HepG2 (cell line): ENCODE measurements around the gene C1orf159. TPM values are rescaled to one million over a fixed set of nuclear protein-coding genes. Genes with fewer than 3 reads are reported as not detected.
A peak's percentile ranks its signal among the peaks of the same experiment; 100 is the strongest.

Source experiments
- CC2D1A ChIP-seq: sonication (generic); formaldehyde crosslinking; IDR thresholded peaks from 2 replicates; pipeline ENCODE4 v1.8.1; 2023; ENCODE audit warnings: mild to moderate bottlenecking, missing genetic modification reagents
- CCAR2 ChIP-seq: fragments of 200-400 bp; formaldehyde crosslinking; optimal IDR thresholded peaks from 2 replicates; pipeline ENCODE3; 2018; ENCODE audit warnings: low read depth, mild to moderate bottlenecking, low read length, moderate library complexity
- HDAC1 ChIP-seq: sonication (generic); formaldehyde crosslinking; IDR thresholded peaks from 2 replicates; pipeline ENCODE4 v1.5.1; 2020; ENCODE audit warnings: mild to moderate bottlenecking, missing genetic modification reagents
- HMG20B ChIP-seq: conservative IDR thresholded peaks from 2 replicates; pipeline ENCODE4 v1.6.1; 2016; ENCODE audit warnings: missing genetic modification reagents, missing compliant biosample characterization
- JUNB ChIP-seq: sonication (generic); formaldehyde crosslinking; IDR thresholded peaks from 2 replicates; pipeline ENCODE4 v1.8.0; 2022; ENCODE audit warnings: missing genetic modification reagents, mild to moderate bottlenecking, borderline replicate concordance
- SNAPC5 ChIP-seq: sonication (generic); formaldehyde crosslinking; IDR thresholded peaks from 2 replicates; pipeline ENCODE4 v1.8.1; 2023; ENCODE audit warnings: mild to moderate bottlenecking, missing genetic modification reagents, borderline replicate concordance
- SP1 ChIP-seq, 2 experiments: fragments of 450-650 bp in 1 of 2; sonication (generic) in 1 of 2; formaldehyde crosslinking in 1 of 2; IDR thresholded peaks; 2 replicates each; pipeline versions ENCODE4 v1.4.0 to v1.6.1; 2016 to 2020; ENCODE audit warnings: missing genetic modification reagents in 1 of 2
- TBL1XR1 ChIP-seq: fragments of 150-350 bp; IDR thresholded peaks from 2 replicates; pipeline ENCODE4 v1.6.1; 2014; ENCODE audit warnings: borderline replicate concordance, low read length; ENCODE audit not compliant: partially characterized antibody
- polyA plus RNA-seq, 8 experiments: library from polyadenylated mRNA; depleted of rRNA in 3 of 8; stranded (reverse) in 7 of 8; unstranded in 1 of 8; fragments of >200 nt; fragmentation: Illumina TruSeq in 4 of 8; extraction: Trizol in 4 of 8; gene quantifications; 2 replicates each; pipeline versions ENCODE4 v1.2.1 to v1.2.3, GENCODE V29; 2011 to 2016; ENCODE audit warnings: low read depth in 4 of 8, missing spikeins in 1 of 8, mixed read lengths in 1 of 8; ENCODE audit not compliant: insufficient read depth in 1 of 8
- total RNA-seq, 5 experiments: library from RNA; depleted of rRNA; stranded (reverse); fragments of >200 nt; fragmentation: Illumina TruSeq; extraction: Trizol; gene quantifications; 2 replicates each; pipeline ENCODE4 v1.2.3, GENCODE V29; 2016; ENCODE audit warnings: low read depth in 1 of 5
- TF ChIP-seq, protein P1 (sequence below), 2 experiments: fragments of 450-650 bp in 1 of 2; sonication (generic) in 1 of 2; formaldehyde crosslinking in 1 of 2; IDR thresholded peaks; 2 replicates each; pipeline versions ENCODE4 v1.6.1 to v1.8.0; 2016 to 2022; ENCODE audit warnings: antibody characterized with exemption in 1 of 2, mild to moderate bottlenecking in 1 of 2, missing genetic modification reagents in 1 of 2
- TF ChIP-seq, protein P2 (sequence below): IDR thresholded peaks from 2 replicates; pipeline ENCODE4 v1.6.1; 2018; ENCODE audit warnings: missing genetic modification reagents, mild to moderate bottlenecking, missing compliant biosample characterization
- TF ChIP-seq, protein P3 (sequence below): IDR thresholded peaks from 2 replicates; pipeline ENCODE4 v1.6.1; 2016

The C1orf159 gene
- total and polyA plus RNA-seq, 2 of the 13 experiments (the other 11 are each of a cell fraction or from before 2014, with no cell fraction given): 3.8 to 6.7 TPM

DNA sequence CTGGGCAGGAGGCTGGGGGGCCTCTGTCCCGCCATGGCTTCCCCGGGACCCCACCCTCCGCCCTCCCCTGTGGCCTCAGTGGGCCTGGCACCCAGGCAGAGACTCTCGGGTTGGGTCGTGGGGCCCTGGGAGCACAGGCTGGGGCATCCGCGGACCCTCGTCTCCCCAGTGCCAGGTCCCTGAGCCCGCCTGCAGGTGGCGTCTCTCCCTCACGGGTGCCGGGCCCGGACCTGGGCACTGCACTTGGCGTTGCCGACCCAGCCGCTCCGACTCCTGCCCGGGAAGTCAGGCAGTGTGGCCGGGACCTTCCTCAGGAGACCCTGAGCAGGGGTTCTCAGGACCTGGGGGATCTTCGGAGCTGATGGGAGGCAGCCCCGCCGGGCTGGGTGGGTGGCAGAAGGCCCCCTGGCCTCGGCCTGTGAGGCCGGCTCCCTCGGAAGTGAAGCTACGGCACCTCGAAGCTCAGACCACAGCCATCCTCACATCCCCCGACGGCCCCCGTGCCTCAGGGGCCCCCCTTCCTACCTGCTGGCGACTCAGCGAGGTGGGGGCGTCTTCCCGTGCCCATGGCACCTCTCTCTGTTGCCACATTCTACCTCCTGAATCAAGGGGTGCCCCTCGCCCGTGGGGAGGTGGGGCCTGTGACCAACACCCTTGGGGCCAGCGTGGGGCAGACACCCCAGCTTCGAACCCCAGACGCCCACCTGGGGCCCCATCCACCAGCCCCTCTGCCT is 6.4 kb upstream of the C1orf159 start (continued):
- no peak for TF ChIP-seq SP1 (IDR thresholded peaks at IDR 0.05)
- TF ChIP-seq SP1 (CRISPR knock-in tag; IDR thresholded peaks at IDR 0.05): no peak
- TF ChIP-seq HMG20B: no peak
- TF ChIP-seq TBL1XR1: no peak
- TF ChIP-seq CC2D1A (CRISPR knock-in tag): no peak
- TF ChIP-seq CCAR2: no peak
- no peak for TF ChIP-seq JUNB (CRISPR knock-in tag)
- TF ChIP-seq, protein P1, sequence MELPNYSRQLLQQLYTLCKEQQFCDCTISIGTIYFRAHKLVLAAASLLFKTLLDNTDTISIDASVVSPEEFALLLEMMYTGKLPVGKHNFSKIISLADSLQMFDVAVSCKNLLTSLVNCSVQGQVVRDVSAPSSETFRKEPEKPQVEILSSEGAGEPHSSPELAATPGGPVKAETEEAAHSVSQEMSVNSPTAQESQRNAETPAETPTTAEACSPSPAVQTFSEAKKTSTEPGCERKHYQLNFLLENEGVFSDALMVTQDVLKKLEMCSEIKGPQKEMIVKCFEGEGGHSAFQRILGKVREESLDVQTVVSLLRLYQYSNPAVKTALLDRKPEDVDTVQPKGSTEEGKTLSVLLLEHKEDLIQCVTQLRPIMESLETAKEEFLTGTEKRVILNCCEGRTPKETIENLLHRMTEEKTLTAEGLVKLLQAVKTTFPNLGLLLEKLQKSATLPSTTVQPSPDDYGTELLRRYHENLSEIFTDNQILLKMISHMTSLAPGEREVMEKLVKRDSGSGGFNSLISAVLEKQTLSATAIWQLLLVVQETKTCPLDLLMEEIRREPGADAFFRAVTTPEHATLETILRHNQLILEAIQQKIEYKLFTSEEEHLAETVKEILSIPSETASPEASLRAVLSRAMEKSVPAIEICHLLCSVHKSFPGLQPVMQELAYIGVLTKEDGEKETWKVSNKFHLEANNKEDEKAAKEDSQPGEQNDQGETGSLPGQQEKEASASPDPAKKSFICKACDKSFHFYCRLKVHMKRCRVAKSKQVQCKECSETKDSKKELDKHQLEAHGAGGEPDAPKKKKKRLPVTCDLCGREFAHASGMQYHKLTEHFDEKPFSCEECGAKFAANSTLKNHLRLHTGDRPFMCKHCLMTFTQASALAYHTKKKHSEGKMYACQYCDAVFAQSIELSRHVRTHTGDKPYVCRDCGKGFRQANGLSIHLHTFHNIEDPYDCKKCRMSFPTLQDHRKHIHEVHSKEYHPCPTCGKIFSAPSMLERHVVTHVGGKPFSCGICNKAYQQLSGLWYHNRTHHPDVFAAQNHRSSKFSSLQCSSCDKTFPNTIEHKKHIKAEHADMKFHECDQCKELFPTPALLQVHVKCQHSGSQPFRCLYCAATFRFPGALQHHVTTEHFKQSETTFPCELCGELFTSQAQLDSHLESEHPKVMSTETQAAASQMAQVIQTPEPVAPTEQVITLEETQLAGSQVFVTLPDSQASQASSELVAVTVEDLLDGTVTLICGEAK (IDR thresholded peaks at IDR 0.05): no peak
- TF ChIP-seq, protein P1 (CRISPR knock-in tag; IDR thresholded peaks at IDR 0.05): no peak
- TF ChIP-seq SNAPC5 (CRISPR knock-in tag): no peak
- peak; percentile 39; the same call in 1 of the 2 replicates for TF ChIP-seq HDAC1 (CRISPR knock-in tag)
- TF ChIP-seq, protein P2, sequence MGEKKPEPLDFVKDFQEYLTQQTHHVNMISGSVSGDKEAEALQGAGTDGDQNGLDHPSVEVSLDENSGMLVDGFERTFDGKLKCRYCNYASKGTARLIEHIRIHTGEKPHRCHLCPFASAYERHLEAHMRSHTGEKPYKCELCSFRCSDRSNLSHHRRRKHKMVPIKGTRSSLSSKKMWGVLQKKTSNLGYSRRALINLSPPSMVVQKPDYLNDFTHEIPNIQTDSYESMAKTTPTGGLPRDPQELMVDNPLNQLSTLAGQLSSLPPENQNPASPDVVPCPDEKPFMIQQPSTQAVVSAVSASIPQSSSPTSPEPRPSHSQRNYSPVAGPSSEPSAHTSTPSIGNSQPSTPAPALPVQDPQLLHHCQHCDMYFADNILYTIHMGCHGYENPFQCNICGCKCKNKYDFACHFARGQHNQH: peak; percentile 56; the same call in 1 of the 2 replicates
- TF ChIP-seq, protein P3, sequence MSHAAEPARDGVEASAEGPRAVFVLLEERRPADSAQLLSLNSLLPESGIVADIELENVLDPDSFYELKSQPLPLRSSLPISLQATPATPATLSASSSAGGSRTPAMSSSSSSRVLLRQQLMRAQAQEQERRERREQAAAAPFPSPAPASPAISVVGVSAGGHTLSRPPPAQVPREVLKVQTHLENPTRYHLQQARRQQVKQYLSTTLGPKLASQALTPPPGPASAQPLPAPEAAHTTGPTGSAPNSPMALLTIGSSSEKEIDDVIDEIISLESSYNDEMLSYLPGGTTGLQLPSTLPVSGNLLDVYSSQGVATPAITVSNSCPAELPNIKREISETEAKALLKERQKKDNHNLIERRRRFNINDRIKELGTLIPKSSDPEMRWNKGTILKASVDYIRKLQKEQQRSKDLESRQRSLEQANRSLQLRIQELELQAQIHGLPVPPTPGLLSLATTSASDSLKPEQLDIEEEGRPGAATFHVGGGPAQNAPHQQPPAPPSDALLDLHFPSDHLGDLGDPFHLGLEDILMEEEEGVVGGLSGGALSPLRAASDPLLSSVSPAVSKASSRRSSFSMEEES (CRISPR knock-in tag): no peak
